Nephron progenitor cell (in vitro differentiated cells): ENCODE results near the gene FXYD5.
"Not testable (repeated sequence)": the region's sequence is repeated elsewhere in the genome, so short reads cannot be mapped to it uniquely, and the experiment has no call there.

Experiments
- DNase-seq: peaks from one replicate; pipeline ENCODE4 v3.0.0; 2021
- H3K27ac Mint-ChIP-seq: 2 replicates; pipeline ENCODE4 v1.8.0; 2021; ENCODE audit warnings: mild to moderate bottlenecking, moderate library complexity, mixed read lengths
- H3K27me3 Mint-ChIP-seq: 2 replicates; pipeline ENCODE4 v1.8.0; 2021; ENCODE audit warnings: mild to moderate bottlenecking, low read depth, mixed read lengths; ENCODE audit not compliant: poor library complexity
- H3K36me3 Mint-ChIP-seq: 2 replicates; pipeline ENCODE4 v1.8.0; 2021; ENCODE audit warnings: low read depth, mixed read lengths
- H3K4me1 Mint-ChIP-seq: 2 replicates; pipeline ENCODE4 v1.8.0; 2021; ENCODE audit warnings: mixed read lengths
- H3K4me3 Mint-ChIP-seq: 2 replicates; pipeline ENCODE4 v1.8.0; 2021; ENCODE audit warnings: mild to moderate bottlenecking, moderate library complexity, mixed read lengths
- H3K9me3 Mint-ChIP-seq: 2 replicates; pipeline ENCODE4 v1.8.0; 2021; ENCODE audit warnings: mild to moderate bottlenecking, moderate library complexity, mixed read lengths
- CTCF ChIP-seq: fragments of 200-600 bp; sonication (generic); IDR thresholded peaks from 2 replicates; pipeline ENCODE4 v1.5.0; 2021; ENCODE audit warnings: antibody characterized with exemption

FXYD5 gene

GRCh38 chr19:35149463-35149862 is 5.1 kb upstream of the FXYD5 start:
- no peak for DNase-seq
- Mint-ChIP-seq H3K9me3 (no peaks in the 10 kb centered on the region), H3K27ac (no peak overlapping the region), H3K36me3 (no peaks in the 10 kb centered on the region), H3K4me1 (peaks cover 54% of the 10 kb centered on the region), H3K4me3 (no peak overlapping the region), H3K27me3 (peaks cover 61% of the 10 kb centered on the region)
- TF ChIP-seq CTCF = no peak

GRCh38 chr19:35150445-35150844 is 4.1 kb upstream of the FXYD5 start:
- DNase-seq = no peak
- peaks cover 61% of the 10 kb centered on the region for H3K27me3 Mint-ChIP-seq
- no peak for TF ChIP-seq CTCF
- no peak overlapping the region for H3K4me3 Mint-ChIP-seq
- H3K9me3 Mint-ChIP-seq = no peaks in the 10 kb centered on the region
- no peaks in the 10 kb centered on the region for H3K36me3 Mint-ChIP-seq
- H3K4me1 Mint-ChIP-seq = peaks cover 54% of the 10 kb centered on the region
- no peak overlapping the region for H3K27ac Mint-ChIP-seq

- Mint-ChIP-seq H3K4me1 (peaks cover 63% of the 10 kb centered on the region), H3K27me3 (peaks cover 57% of the 10 kb centered on the region), H3K4me3 (no peak overlapping the region), H3K9me3 (no peaks in the 10 kb centered on the region), H3K36me3 (no peaks in the 10 kb centered on the region), H3K27ac (no peak overlapping the region)
- TF ChIP-seq CTCF = no peak
- no peak for DNase-seq
Measured at GRCh38 chr19:35151273-35152065, 3.1 kb upstream of the FXYD5 start.

GRCh38 chr19:35153129-35153522 is 1.4 kb upstream of the FXYD5 start:
- Mint-ChIP-seq H3K4me3 (peak overlapping the region; percentile 58), H3K27me3 (peaks cover 50% of the 10 kb centered on the region), H3K4me1 (peaks cover 65% of the 10 kb centered on the region)
- DNase-seq, H3K36me3 Mint-ChIP-seq, H3K27ac Mint-ChIP-seq, H3K9me3 Mint-ChIP-seq: not testable (repeated sequence)

- Mint-ChIP-seq H3K4me1 (peaks cover 65% of the 10 kb centered on the region), H3K4me3 (peak overlapping the region; percentile 85), H3K9me3 (no peaks in the 10 kb centered on the region), H3K27ac (no peak overlapping the region), H3K27me3 (peaks cover 44% of the 10 kb centered on the region), H3K36me3 (no peaks in the 10 kb centered on the region)
- peak; percentile 61 for TF ChIP-seq CTCF
- peak; percentile 76 for DNase-seq
Measured at GRCh38 chr19:35153701-35154524, 622 bp upstream of the FXYD5 start.

GRCh38 chr19:35155441-35155840 is 906 bp downstream of the FXYD5 start:
- no peak for TF ChIP-seq CTCF
- Mint-ChIP-seq H3K4me1 (peaks cover 55% of the 10 kb centered on the region), H3K27ac (no peak overlapping the region), H3K36me3 (peaks cover 8% of the 10 kb centered on the region), H3K9me3 (no peaks in the 10 kb centered on the region), H3K4me3 (peak overlapping the region; percentile 85), H3K27me3 (peaks cover 39% of the 10 kb centered on the region)
- DNase-seq = no peak
